Muscle of back (tissue), 11 donors: ENCODE data around the gene CTBP1. TPM values are rescaled to one million over a fixed set of nuclear protein-coding genes. Genes with fewer than 3 reads are reported as not detected.
A peak's percentile ranks its signal among the peaks of the same experiment; 100 is the strongest.

Experiments used
- DNase-seq, 3 donors: peaks; one replicate each; pipeline versions ENCODE4 v3.0.0 to v3.0.0-alpha.2; 2013
- polyA plus RNA-seq, 10 donors: library from polyadenylated mRNA; unstranded; fragments of 120-200 nt; gene quantifications; one replicate each; pipeline ENCODE4 v1.2.1, GENCODE V29; 2013; ENCODE audit not compliant: insufficient read length in 10 of 10

Gene CTBP1
- polyA plus RNA-seq, 10 donors, result 80.7 to 142 (median 95.1) TPM

DNA sequence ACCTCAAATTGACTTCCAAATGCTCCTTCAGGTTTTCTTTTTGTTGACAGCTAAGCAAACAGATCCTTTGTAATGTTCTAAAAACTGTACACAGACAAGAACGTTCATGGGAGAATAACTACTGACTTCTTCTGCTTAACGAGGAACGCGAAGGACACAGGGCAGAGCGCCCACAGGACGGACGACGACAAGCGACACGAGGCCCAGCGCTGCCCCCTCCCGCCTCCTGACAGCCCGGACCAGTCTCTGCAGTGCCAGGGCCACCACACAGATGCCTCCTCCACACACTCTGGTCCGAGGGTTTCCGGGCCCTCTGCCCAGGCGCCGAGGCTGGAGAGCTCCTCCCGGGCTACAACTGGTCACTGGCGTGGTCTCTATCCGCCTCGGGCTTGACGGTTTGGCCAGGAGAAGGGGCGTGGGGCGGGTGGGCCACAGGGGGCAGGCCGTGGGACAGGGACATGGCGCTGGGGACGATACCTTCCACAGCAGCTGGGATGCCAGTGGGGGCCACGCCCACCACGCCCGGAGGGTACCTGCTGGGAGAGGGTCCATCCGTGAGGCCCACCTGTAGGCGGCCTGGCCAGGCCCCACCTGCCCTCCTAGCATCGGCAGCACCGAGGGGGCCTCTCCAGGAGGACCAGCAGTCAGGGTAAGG lies 36.9 kb downstream of the CTBP1 start:
- DNase-seq, result peak in 1 of 3 donors; percentile 48

DNA sequence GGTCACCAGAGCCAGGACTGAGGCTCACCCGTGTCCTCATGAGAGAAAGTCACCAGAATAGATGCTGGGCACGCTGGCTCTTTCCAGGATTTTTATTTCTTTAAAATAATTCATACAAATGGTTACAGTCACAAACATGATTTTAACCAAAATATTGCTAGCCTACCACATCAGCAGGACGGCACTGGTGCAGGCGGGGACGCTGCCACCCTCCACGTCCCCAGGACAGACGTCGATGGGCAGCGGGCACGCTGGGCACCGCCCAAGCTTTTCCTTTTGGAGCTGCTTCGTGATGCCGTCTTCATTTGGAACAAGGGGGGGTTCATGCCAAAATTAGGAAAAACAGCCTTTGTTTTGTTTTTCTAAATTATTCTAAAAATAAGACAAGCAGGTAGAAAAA lies 37.6 kb downstream of the CTBP1 start:
- no peak for DNase-seq

DNA sequence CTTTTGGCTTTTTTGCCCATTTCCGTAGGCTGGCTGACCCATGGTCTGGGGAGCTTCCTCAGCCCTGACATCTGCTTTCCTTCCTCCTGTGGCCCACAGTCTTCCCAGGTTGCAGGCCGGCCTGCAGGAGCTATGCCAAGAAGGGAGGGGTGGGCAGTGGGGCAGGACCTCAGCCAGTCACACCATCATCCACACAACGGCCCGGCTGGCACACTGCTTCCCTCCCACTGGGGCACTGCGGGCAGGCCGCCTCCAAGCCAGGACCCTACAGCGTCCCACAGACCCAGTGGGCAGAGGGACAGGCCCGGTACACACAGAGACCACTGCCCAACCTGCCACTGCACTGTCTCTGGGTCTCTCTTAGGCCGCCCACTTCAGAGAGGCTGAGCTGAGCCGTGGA lies 38.0 kb downstream of the CTBP1 start:
- DNase-seq, result no peak

DNA sequence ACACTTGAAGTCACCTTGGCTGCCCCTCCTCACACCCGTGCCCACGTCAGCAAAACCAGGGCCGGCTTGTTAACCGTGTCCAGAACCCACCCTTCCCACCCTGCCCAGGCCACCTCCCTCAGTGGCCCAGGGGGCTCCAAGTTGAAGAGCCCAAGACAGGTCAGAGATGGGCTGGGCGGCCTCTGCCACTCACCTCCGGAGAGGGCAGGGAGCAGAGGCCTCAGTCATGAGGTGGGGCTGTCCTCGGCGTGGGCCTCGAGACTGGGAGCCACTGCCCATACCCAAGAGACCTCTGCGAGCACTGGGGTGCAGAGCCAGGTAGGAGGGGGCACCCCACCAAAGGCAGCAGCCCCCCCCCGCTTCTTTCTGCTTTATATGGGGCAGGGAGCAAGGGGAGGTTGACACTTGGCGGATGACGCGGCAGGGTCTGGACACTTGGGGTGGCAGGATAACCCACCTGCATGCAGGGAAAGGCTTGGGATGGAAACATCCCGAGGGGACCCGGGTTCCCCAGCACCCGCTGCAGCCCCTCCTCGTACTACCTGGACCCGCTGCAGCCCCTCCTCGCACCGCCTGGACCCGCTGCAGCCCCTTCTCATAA lies 38.6 kb downstream of the CTBP1 start:
- DNase-seq, result no peak

DNA sequence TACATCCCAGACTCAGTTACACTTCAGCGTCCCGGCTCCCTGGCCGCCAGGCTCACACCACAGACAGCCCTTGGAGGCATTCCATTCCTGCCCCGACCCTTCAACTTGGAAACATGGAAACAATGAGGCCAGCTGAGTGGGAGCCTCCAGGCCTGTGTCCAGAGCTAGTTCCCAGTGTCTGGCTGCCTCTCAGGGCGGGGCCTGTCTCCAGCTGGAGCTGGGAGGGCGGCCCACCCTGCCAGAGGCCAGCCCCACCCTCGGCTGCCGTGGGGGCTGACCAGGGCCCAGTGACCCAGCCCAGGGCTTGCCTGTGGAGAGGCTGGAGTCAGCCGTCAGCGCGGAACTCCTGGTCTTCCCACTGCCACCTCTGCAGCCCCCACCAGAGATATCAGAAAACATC lies 39.1 kb downstream of the CTBP1 start:
- peak; percentile 66 to 94 (median 88) for DNase-seq

DNA sequence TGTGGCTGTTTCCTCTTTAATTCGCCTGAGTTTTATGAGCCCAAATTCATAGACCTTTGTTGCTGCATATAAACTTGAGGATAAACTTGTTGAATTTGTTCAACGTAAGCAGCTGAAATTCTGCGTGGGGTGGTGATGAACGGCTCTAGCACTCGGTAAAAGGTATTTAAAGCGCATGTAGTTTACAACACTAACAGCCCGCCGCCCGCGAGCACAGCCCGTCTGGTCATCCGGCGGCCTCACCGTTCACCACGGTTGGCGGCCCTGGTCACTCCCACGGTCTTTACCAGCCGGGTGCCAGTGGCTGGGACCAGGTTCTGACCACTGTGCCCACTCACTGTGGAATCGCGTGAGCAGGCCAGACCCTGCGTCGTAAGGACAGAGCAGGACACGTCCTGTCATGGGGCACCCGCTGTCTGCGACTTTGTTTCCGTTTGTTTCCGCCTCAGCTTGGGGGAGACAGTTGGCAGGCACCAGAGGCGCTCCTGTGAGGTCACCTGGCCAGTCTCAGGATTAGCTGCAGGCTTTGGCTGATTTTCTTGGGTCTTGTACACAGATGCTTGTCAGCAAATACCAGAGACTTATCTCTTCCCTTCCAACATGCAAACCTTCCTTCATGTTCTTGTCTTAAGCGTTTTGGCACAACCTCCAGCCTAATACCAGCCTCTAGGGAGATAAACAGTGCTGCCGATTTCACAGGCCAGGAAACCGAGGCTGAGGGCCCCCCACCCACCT lies 39.8 kb downstream of the CTBP1 start:
- peak in 2 of 3 donors; percentile 53 to 79 for DNase-seq

DNA sequence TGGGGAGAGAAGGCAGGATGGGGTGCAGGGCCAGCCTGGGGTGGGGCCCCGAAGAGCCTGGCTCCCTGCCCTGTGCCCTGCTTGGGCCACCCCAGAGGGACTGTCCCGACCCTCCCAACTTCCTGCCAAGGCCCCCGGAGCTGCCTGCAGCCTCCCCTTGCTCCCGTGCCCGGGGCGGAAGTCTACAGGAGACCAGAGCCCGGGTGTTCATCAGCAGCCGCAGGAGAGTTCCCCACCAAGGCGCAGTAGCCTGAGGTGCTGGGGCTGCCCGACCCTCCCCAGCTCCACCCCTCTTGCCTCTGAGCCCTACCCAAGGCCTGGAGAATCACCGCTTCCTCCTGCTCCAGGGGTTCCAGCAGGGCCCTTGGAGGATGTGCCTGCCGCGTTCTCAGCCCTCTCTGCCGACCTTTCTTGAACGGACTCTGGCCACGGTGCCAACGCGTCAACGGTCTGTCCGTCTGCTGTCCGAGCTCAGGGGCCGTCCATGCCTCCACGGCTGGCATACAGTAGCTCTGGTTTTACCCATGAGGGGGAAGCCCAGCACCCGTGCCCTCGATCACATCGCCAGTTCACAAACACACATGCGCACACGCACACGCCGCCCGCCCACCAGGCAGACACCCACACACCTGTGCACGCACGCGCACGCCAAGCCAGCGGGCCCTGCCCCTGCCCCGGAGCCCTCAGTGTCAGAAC lies 40.5 kb downstream of the CTBP1 start:
- DNase-seq, result no peak

DNA sequence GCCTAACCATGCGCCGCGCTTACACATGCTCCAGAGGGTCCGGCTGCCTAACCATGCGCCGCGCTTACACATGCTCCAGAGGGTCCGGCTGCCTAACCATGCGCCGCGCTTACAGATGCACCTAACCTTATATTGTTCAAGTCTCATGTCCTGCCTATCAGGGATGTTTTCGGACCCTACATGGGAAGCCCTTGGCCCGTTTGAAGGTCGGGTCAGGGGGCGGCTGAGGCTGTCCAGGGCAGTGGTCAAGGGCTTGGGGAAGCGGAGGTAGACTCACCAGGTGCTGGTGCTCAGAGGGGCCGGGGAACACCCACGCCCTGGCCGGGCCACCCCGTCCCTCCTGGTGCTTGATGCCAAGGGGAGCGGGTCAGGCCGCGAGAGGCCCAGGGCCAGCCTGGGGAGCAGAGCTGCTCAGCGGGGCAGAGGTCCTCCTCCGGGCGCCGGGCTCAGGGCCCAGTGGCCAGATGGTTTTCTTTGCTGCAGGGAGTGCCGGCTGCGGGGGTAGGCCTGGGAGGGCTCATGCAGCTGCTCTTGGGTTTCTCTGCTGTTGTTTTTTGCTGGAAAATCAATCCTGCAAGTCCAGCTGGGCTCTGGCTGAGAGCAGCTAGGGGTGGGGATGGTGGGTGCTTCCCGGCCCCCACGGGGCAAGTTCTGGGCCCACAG lies 41.2 kb downstream of the CTBP1 start:
- peak; percentile 59 to 90 (median 79) for DNase-seq

DNA sequence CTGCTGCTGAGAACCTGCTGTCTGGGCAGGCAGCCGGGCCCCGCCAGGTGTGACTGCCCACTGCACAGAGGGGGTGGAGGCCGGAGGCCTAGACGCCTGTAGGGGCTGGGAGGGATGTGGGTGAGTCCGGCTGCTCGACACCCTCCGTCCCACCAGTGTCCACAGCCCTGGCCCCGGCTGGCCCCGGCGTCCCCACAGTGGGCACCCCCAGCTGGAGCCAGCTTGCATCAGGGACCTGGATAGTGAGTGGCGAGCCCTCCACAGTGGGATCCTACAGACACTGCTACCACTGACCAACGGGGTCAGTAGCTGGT lies 41.8 kb downstream of the CTBP1 start:
- DNase-seq, result no peak

DNA sequence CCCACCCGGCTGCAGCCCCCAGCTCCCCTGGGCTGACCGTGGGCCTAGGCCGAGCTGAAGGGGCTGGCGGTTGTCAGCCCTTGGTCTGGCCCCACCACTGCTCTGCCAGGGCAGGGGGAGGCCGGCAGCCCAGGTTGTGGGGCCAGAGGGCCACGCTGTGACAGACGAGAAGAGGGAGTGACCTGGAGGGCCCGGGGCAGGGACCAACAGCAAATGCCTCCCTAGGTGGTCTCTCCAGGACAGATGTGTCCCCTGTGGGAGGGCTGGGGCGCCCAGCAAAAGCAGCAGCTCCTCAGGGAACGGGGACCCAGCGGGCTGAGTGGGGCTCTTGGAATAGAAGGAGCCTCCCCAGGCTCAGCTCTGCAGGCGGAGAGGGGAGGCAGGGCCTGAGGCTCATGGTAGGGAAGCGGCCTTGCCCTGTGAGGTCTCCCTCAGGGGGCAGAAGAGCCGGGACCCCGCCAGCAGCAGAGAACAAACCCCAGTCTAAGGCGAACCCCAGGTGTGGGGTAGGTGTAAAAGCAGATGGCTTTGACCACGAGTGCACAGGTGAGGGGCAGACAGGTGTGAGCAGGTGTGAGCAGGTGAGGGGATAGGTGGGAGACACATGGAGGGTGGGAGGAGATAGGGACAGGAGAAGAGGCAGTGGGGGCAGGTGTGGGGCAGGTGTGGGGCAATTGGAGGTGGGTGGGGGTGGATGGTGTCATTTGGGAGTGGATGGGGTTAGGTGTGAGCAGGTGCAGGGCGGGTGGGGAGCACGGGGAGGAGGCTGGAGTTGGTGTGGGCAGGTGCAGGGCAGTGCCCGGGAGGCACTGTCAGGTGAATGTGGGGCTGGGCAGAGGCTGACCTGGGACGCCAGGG lies 42.4 kb downstream of the CTBP1 start:
- no peak for DNase-seq

DNA sequence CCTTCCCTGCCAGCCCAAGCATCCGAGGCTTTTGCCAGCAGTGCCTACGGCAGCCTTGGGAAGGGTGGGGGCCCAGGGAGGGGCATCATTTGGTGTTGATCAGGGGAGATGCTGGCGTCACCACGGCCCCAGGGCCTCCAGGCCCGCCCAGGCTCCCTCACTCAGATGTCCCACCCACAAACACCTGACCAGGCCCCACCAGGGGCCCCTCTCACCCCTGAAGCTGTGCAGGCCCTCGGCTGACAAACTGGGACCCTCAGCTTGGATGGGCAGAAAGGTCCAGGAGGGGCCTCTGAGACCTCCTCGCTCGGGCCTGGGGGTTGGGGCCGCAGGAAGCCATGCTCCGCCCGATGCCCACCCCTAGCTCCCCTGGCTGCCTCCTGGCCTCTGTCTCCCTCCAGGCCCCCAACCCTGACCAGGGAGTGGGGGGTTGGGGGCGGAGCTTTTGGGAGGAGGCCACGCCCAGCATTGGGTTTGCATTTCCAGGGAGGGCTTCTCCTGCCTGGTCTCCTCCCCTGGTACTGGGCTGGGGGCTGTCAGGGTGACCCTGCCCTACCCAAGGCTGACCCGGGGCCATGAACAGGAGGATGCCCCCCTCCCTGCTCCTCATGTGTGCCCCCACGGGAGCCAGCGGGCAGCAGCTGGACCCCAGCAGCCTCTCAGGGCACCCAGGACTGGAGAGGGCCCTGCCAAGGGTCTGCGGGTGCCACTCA lies 43.2 kb downstream of the CTBP1 start:
- no peak for DNase-seq

DNA sequence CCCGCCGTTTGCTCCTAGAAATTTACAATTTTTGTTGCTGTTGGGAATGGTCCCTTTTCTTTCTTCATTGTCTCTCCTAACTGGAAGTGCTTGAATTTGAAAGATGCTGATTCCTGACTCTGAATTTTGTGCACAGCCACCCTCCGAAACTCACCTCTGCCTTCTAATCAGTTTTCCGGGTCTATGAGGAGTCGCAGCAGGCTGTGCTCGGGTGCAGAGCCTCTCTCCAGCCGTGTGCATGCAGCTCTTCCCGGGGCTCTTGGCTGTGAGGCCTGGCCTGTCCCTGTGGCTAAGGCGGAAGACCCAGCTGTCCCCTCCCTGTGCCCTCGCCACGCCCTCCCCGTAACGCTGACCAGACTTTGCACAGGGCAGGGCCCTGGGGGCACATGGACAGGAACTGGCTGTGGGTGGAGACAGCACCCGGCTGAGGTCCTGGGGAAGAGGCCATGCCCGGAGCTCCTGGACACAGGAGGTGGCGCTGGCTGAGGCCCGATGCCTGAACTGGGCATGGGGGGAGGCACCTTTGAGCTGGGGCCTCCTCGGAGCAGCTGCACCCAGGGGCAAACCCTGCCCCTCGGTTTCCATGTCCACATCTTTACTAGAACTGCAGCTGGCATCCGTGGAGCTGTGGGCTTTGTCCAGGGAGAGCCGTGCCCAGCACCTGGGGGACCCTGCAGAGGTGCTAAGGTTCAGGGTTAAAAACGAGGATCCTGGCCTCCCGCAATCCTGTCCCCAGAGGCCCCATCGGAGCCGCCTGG lies 43.9 kb downstream of the CTBP1 start:
- peak in 1 of 3 donors; percentile 57 for DNase-seq

DNA sequence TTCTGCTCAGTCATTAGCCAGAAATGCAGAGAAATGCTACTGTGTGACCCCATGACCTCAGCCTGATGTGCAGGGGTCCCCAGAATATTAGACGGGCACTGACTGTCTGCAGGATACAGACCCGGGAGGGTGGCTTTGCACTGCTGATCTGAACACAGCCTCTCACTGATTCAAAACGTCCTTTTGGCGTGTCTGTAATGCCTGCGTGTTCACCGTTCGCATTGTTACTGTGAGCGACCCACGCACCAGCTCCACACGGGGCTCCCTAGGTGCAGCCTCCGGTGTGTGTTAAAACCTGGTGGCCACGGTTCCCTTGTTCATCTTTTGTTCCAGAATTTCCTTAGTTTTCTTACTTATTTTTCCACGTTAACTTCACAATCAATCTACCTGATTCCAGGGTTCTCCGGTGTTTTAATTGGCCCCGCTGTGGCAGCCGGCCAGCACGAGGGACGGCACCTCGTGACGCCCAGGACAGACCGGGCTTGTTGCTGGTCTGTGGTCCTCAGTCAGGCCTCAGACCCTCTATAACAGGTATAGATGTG lies 44.6 kb downstream of the CTBP1 start:
- no peak for DNase-seq

DNA sequence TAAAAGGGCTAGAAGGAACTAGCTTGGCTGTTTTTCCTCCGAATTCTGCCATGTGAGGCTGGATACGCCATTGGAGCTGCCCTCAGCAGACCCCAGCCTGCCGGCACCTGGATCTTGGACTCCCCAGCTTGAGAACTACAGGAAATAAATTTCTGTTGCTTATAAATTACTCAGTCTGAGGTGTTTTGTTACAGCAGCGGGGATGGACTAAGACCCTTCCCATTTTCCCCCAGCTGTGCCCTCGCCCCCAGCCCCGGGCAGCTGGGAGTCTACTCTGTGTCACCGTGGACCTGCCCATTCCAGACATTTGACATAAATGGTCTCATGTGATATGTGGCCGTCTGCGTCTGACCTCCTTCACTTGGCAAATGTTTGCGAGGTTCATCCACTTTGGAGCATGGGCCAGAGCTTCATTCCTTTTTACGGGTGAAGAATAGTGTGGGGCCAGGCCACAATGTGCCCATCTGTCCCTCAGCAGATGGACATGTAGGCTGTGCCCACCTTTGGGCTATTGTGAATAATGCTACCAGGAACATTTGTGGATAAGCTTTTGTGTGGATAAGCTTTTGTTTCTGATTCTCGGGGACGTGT lies 45.8 kb downstream of the CTBP1 start:
- DNase-seq, result no peak

DNA sequence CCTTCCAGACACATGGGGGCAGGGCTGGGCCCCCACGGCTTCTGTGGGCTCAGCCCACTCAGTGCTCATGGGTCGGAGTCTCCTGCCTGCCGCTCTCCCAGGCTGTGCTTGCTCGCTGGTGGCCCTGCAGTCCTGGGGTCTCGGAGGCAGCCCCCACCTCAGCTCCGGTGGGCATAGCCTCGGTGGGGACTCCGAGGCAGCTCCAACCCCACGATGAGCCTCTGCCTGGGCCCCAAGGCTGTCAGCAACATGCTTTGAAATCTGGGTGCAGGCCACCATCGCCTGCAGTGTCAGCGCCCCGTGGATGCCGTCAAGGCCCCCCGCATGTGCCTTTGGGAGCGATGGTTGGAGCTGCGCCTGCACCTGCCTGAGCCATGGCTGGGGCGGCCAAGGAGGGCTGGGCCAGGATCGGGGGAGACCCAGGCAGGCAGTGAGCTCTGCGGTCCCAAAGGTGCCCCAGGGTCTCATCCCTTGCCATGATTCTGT lies 46.4 kb downstream of the CTBP1 start:
- no peak for DNase-seq

DNA sequence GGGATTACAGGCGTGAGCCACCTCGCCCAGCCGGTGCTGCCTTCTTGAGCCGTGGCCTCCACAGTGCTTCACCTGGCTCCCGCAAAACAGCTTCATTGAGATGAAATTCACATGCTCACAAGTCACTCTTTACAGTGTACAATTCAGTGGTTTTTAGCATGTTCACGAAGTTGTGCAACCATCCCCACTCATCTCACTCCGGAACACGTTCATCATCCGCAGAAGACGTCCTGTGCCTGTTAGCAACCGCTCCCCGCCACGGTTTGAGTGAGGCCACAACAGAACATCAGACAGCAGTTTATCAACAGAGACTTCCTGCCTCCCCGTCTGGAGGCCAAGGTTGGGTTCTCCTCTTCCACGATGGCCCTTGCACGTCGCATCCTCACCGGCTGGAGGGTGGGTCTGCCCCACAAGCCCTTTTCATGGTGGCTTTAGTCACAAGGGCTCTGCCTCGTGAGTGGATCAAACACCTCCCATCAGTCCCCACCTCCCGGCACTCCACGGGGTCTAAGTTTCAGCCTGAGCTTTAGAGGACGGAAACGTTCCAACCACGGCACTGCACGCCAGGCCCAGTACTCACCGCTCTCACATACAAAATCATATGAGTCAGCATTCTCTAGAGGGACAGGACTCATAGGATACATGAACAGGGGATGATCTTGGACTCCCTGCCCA lies 46.9 kb downstream of the CTBP1 start:
- DNase-seq, result peak in 2 of 3 donors; percentile 62 to 66

DNA sequence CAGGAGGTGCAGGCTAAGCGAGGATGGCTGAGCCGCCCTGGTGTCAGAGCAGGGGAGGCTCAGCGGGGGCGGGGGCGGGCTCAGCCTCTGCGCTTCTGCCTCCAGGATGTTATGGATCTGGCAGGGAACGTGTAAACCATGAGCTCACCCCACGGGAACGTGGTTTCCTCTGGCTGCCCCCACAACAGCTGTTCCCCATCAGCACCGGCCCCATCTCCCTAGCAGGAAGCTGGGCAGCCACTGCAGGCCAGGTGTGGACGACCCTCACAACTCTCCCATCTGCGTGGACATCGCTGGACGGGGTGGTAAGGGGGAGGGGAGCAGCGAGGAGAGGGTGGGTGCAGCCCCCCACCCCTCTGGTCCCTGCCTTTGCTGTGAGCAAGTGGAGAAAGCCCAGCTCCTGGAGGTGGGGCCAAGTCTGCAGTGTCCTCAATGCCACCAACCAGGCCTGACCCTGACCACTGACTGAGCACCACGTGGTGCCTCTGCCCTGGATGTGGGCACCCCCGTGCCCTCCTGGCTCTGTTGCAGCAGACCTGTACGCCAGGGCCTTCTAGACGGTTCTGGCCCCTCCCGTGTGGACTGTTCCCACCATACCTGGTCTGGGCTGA lies 48.4 kb downstream of the CTBP1 start:
- peak; percentile 84 to 96 (median 89) for DNase-seq
